Natural killer cell treated with Interleukin-12 subunit alpha and Interleukin-12 subunit beta and Interleukin-15 and Interleukin-18, amount 100 ng/mL, for 72 hours (primary cell): Measurements from ENCODE around the gene OR51B4. TPM values are rescaled to one million over a fixed set of nuclear protein-coding genes. Genes with fewer than 3 reads are reported as not detected.

Experiments
- ATAC-seq, 2 donors: fragments of 150-1000 bp; cut with Tn5 transposase in 1 of 2; sonication (Bioruptor Pico), chemical (Tn5 transposase) in 1 of 2; 2 replicates each; pipeline ENCODE4 v1.10.0; 2021
- DNase-seq: peaks from one replicate; pipeline ENCODE4 v3.0.0; 2022; ENCODE audit warnings: low spot score
- H3K27ac Mint-ChIP-seq, 2 donors: 1 replicate in 1 of 2; 2 replicates in 1 of 2; pipeline ENCODE4 v1.8.0; 2022; ENCODE audit warnings: mixed read lengths in 2 of 2, mild to moderate bottlenecking in 1 of 2, moderate library complexity in 1 of 2
- H3K27me3 Mint-ChIP-seq, 2 donors: 1 replicate in 1 of 2; 2 replicates in 1 of 2; pipeline ENCODE4 v1.8.0; 2022; ENCODE audit warnings: mixed read lengths in 2 of 2
- H3K36me3 Mint-ChIP-seq: one replicate; pipeline ENCODE4 v1.8.0; 2022; ENCODE audit warnings: mixed read lengths
- H3K4me1 Mint-ChIP-seq, 2 donors: 1 replicate in 1 of 2; 2 replicates in 1 of 2; pipeline ENCODE4 v1.8.0; 2022; ENCODE audit warnings: low read depth in 2 of 2, mixed read lengths in 2 of 2, mild to moderate bottlenecking in 1 of 2
- H3K4me3 Mint-ChIP-seq: one replicate; pipeline ENCODE4 v1.8.0; 2022; ENCODE audit warnings: mixed read lengths
- H3K9me3 Mint-ChIP-seq: 2 replicates; pipeline ENCODE4 v1.8.0; 2022; ENCODE audit warnings: mixed read lengths
- total RNA-seq, 2 donors: library from RNA; stranded (reverse); gene quantifications; one replicate each; pipeline ENCODE4 v1.2.3, GENCODE V29; 2022

Gene OR51B4
- total RNA-seq, 2 donors from 2014 or later, result not detected

- Mint-ChIP-seq H3K4me3 (no peak overlapping the region), H3K27me3 (peaks cover 0 to 5% of the 10 kb centered on the region in 2 donors), H3K36me3 (no peaks in the 10 kb centered on the region), H3K9me3 (no peaks in the 10 kb centered on the region), H3K4me1 (no peaks in the 10 kb centered on the region), H3K27ac (no peak overlapping the region)
- ATAC-seq, result no peak
- no peak for DNase-seq
Measured at GRCh38 chr11:5252192-5252918, 49.4 kb downstream of the OR51B4 start.

GRCh38 chr11:5251746-5252145, 50.0 kb downstream of the OR51B4 start:
- Mint-ChIP-seq H3K36me3 (no peaks in the 10 kb centered on the region), H3K9me3 (no peaks in the 10 kb centered on the region), H3K4me1 (no peaks in the 10 kb centered on the region), H3K27me3 (peaks cover 0 to 7% of the 10 kb centered on the region in 2 donors), H3K4me3 (no peak overlapping the region), H3K27ac (no peak overlapping the region)
- no peak for ATAC-seq
- DNase-seq, result no peak

Other genes starting within 250 kb of the OR51B4 start
- gene OR52E2, start 242.3 kb downstream of the OR51B4 start, total RNA-seq, result not detected
- not detected for gene OR52E1, start 232.4 kb downstream of the OR51B4 start, total RNA-seq
- not detected for gene OR52A5, start 163.6 kb downstream of the OR51B4 start, total RNA-seq
- gene OR52A1, start 147.2 kb downstream of the OR51B4 start, total RNA-seq, result not detected
- gene OR51V1, start 101.3 kb downstream of the OR51B4 start, total RNA-seq, result not detected
- gene HBB, start 74.9 kb downstream of the OR51B4 start, total RNA-seq, result not detected
- not detected for gene HBD, start 67.5 kb downstream of the OR51B4 start, total RNA-seq
- not detected for gene HBG1, start 52.1 kb downstream of the OR51B4 start, total RNA-seq
- gene HBG2, start 47.2 kb downstream of the OR51B4 start, total RNA-seq, result not detected
- not detected for gene HBE1, start 32.0 kb downstream of the OR51B4 start, total RNA-seq
- not detected for gene OR51B2, start 22.4 kb upstream of the OR51B4 start, total RNA-seq
- gene OR51B5, start 41.6 kb upstream of the OR51B4 start, total RNA-seq, result not detected
- not detected for gene OR51B6, start 49.6 kb upstream of the OR51B4 start, total RNA-seq
- gene OR51M1, start 81.9 kb upstream of the OR51B4 start, total RNA-seq, result not detected
- gene OR51Q1, start 120.2 kb upstream of the OR51B4 start, total RNA-seq, result not detected
- gene OR51I1, start 139.6 kb upstream of the OR51B4 start, total RNA-seq, result not detected
- gene OR51I2, start 147.4 kb upstream of the OR51B4 start, total RNA-seq, result not detected
- not detected for gene OR52D1, start 186.7 kb upstream of the OR51B4 start, total RNA-seq
- gene UBQLN3, start 208.0 kb upstream of the OR51B4 start, total RNA-seq, result not detected
- under 1 TPM in 1 of 2 donors, not detected in 1; 0.17 TPM for gene UBQLNL, start 214.8 kb upstream of the OR51B4 start, total RNA-seq
- not detected for gene OR52H1, start 246.6 kb upstream of the OR51B4 start, total RNA-seq